Measurements from ENCODE around the gene PCDH9.

The PCDH9 gene

DNA sequence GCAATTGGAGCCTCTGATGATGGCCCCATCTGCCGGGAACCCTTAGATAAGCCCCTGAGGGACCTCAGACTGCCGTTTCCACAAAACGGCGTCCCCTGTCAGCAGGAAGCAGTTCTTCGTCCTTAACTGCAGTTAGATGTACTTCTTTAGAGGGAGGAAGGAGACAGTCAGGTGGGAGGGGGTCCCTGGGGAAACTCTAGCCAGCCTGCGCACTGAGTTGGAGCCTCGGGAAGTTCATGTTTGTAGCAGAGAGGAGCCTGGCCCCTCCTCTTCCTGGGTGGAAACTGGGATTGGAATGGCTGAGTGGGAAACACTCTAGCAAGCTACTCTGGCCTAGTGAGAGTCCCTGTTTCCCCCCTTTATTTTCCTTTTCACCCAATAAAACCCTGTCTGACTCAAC lies 612.4 kb downstream of the PCDH9 start:
- no peak for DNase-seq (ENCODE audit: insufficient read length)
- FAIRE-seq = no peak
- TF ChIP-seq TAF1 (IDR thresholded peaks at IDR 0.05; ENCODE audit: borderline replicate concordance, low read depth, low read length) = no peak
- TF ChIP-seq POLR2A (IDR thresholded peaks at IDR 0.05; ENCODE audit: low read depth, low read length) = no peak
- no peak for TF ChIP-seq POLR2AphosphoS5 (IDR thresholded peaks at IDR 0.05; ENCODE audit: low read depth, low read length)

DNA sequence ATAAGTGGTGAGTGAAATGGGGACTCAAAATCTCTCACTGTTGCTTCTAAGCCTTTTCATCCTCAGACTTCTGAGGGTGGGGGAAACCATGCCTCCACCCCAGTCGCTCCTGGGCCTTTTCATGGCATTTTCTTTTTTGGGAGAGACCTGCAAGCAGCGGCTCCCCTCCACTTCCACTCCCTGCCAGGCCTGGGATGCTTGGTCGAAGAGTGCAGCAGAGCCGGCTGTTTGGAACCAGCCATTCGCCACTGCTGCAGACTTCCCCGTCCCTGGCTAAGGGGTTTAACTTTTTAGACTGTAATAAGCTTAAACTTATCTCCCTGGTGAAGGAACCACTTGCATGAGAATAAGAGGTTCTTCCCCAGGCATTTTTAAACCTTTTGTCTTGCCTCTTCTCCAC lies 617.2 kb downstream of the PCDH9 start:
- FAIRE-seq = no peak

DNA sequence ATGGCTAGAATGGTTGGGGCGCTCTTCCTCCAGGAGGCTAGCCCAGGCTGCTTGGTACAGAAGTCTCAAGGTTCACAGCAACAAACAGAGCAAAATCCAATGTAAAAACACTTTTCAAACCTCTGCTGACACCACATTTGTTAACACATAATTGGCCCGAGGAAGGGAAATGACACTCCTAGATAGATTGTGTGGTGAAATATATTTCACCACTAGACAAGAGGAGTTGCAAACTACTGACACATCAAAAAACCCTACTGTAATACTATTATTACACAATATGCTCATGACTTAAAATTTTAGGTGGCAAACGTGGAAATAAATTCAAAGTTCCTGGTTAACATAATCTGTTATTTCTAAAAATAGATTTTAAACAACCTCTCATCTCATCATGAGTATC lies 643.6 kb downstream of the PCDH9 start:
- DNase-seq (ENCODE audit: insufficient read length) (no peak), FAIRE-seq (no peak)
- TF ChIP-seq TAF1 (IDR thresholded peaks at IDR 0.05; ENCODE audit: borderline replicate concordance, low read depth, low read length) = no peak
- no peak for TF ChIP-seq POLR2AphosphoS5 (IDR thresholded peaks at IDR 0.05; ENCODE audit: low read depth, low read length)
- no peak for TF ChIP-seq POLR2A (IDR thresholded peaks at IDR 0.05; ENCODE audit: low read depth, low read length)

More for the DNA sequence above, 617.2 kb downstream of the PCDH9 start:
- DNase-seq (ENCODE audit: insufficient read length) = no peak
- no peak for TF ChIP-seq POLR2AphosphoS5 (IDR thresholded peaks at IDR 0.05; ENCODE audit: low read depth, low read length)

DNA sequence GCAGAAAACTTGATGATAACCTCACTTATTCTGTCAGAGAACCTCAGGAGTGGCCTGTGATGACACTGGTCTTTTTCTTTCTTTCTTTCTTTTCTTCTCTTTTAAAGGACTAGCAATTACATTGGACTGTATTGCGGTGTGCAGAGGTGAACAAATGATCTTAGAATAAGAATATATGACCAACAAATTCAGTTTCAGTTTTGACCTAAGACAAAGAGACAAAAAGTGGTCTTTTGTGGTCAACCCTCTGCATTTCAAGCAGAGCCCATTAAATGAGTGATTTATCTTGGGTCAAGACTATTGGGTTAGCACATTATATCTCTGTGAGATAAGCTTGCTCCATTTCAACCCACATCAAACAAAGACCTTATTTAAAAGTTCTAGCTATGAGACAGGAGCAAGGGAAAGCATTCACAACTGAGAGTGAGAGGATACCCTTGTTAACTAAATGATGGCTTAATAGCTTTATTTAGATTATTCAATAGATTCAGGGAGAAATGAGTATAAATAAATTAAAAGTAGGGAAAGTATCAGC lies 644.4 kb downstream of the PCDH9 start:
- TF ChIP-seq POLR2A (IDR thresholded peaks at IDR 0.05; ENCODE audit: low read depth, low read length) = no peak
- no peak for TF ChIP-seq POLR2AphosphoS5 (IDR thresholded peaks at IDR 0.05; ENCODE audit: low read depth, low read length)
- TF ChIP-seq TAF1 (IDR thresholded peaks at IDR 0.05; ENCODE audit: borderline replicate concordance, low read depth, low read length) = no peak
- FAIRE-seq (no peak), DNase-seq (ENCODE audit: insufficient read length) (no peak)

- DNase-seq (ENCODE audit: insufficient read length) = no peak
- TF ChIP-seq POLR2AphosphoS5 (IDR thresholded peaks at IDR 0.05; ENCODE audit: low read depth, low read length) (no peak), POLR2A (IDR thresholded peaks at IDR 0.05; ENCODE audit: low read depth, low read length) (no peak), TAF1 (IDR thresholded peaks at IDR 0.05; ENCODE audit: borderline replicate concordance, low read depth, low read length) (no peak)
- no peak for FAIRE-seq
Observed at GRCh38 chr13:66581675-66582074, 648.5 kb downstream of the PCDH9 start.

GRCh38 chr13:66578305-66578704 lies 651.8 kb downstream of the PCDH9 start:
- FAIRE-seq = no peak
- DNase-seq (ENCODE audit: insufficient read length) = no peak
- TF ChIP-seq POLR2AphosphoS5 (IDR thresholded peaks at IDR 0.05; ENCODE audit: low read depth, low read length) (no peak), POLR2A (IDR thresholded peaks at IDR 0.05; ENCODE audit: low read depth, low read length) (no peak), TAF1 (IDR thresholded peaks at IDR 0.05; ENCODE audit: borderline replicate concordance, low read depth, low read length) (no peak)

- no peak for TF ChIP-seq TAF1 (IDR thresholded peaks at IDR 0.05; ENCODE audit: borderline replicate concordance, low read depth, low read length)
- TF ChIP-seq POLR2AphosphoS5 (IDR thresholded peaks at IDR 0.05; ENCODE audit: low read depth, low read length) = no peak
- TF ChIP-seq POLR2A (IDR thresholded peaks at IDR 0.05; ENCODE audit: low read depth, low read length) = no peak
- FAIRE-seq = no peak
- no peak for DNase-seq (ENCODE audit: insufficient read length)
Observed at GRCh38 chr13:66577358-66577757, 652.8 kb downstream of the PCDH9 start.

DNA sequence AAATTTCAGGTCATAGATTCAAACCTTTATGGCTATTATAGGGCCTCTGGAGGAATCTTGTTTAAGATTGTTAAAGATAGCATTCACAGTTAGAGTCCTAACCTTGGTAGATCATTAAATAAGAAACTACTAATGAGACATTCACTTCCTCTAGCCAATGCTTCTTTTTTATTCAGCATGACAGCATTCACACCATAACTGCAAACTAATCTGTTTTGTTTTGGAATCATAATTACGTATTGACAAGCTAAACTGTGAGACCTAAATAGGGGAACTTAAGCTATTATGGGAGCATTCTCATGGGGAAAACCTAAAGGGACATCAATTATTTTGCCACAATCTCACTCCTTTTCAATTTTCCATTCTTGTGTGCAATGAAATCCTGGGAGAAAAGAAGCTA lies 653.8 kb downstream of the PCDH9 start:
- DNase-seq (ENCODE audit: insufficient read length) (no peak), FAIRE-seq (no peak)
- TF ChIP-seq POLR2A (IDR thresholded peaks at IDR 0.05; ENCODE audit: low read depth, low read length) = no peak

DNA sequence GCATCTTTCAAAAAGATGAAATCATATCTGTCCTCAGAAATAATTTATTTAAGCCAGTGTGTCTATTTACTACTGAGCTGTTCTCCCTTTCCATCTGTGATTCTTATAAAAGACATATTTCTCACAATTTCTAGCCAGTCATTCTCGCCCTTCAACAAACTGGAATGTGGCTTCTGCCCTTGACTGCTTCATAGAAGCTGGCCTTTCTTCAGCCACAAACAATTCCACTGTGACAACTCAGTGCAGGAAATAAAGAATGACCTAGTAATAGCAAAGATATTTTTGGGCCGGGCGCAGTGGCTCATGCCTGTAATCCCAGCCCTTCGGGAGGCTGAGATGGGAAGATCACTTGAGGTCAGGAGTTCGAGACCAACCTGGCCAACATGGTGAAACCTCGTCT lies 655.5 kb downstream of the PCDH9 start:
- TF ChIP-seq POLR2AphosphoS5 (IDR thresholded peaks at IDR 0.05; ENCODE audit: low read depth, low read length) (no peak), TAF1 (IDR thresholded peaks at IDR 0.05; ENCODE audit: borderline replicate concordance, low read depth, low read length) (no peak), POLR2A (IDR thresholded peaks at IDR 0.05; ENCODE audit: low read depth, low read length) (no peak)
- no peak for DNase-seq (ENCODE audit: insufficient read length)
- FAIRE-seq = no peak

GRCh38 chr13:66567899-66568612 lies 662.1 kb downstream of the PCDH9 start:
- no peak for FAIRE-seq
- TF ChIP-seq TAF1 (IDR thresholded peaks at IDR 0.05; ENCODE audit: borderline replicate concordance, low read depth, low read length) (no peak), POLR2A (IDR thresholded peaks at IDR 0.05; ENCODE audit: low read depth, low read length) (no peak), POLR2AphosphoS5 (IDR thresholded peaks at IDR 0.05; ENCODE audit: low read depth, low read length) (no peak)

GRCh38 chr13:66565279-66565678 lies 664.9 kb downstream of the PCDH9 start:
- TF ChIP-seq TAF1 (IDR thresholded peaks at IDR 0.05; ENCODE audit: borderline replicate concordance, low read depth, low read length) (no peak), POLR2A (IDR thresholded peaks at IDR 0.05; ENCODE audit: low read depth, low read length) (no peak), POLR2AphosphoS5 (IDR thresholded peaks at IDR 0.05; ENCODE audit: low read depth, low read length) (no peak)
- FAIRE-seq (no peak), DNase-seq (ENCODE audit: insufficient read length) (no peak)

More at GRCh38 chr13:66567899-66568612, 662.1 kb downstream of the PCDH9 start:
- no peak for DNase-seq (ENCODE audit: insufficient read length)

DNA sequence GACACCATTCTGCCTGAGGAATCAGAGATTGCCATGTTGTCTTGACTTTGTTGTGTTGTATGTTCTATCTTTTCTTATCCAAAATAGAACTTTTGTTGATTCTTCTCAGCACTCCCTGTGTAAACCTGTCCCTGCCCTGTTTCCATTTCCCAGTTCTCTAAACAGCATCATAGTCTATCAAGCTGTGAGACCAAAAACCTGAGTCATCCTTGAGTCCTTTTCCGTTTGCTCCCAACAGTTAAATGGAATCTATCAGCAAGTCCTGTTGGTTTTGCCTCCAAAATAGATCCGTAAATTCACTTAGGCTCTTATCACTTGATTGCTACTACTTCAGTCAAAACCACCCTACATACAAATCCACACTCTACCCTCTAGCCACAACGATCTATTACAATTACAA lies 667.1 kb downstream of the PCDH9 start:
- FAIRE-seq (no peak), DNase-seq (ENCODE audit: insufficient read length) (no peak)
- TF ChIP-seq POLR2AphosphoS5 (IDR thresholded peaks at IDR 0.05; ENCODE audit: low read depth, low read length) (no peak), TAF1 (IDR thresholded peaks at IDR 0.05; ENCODE audit: borderline replicate concordance, low read depth, low read length) (no peak), POLR2A (IDR thresholded peaks at IDR 0.05; ENCODE audit: low read depth, low read length) (no peak)
